Measurements from ENCODE around the gene EIF4A2.

EIF4A2 gene

DNA sequence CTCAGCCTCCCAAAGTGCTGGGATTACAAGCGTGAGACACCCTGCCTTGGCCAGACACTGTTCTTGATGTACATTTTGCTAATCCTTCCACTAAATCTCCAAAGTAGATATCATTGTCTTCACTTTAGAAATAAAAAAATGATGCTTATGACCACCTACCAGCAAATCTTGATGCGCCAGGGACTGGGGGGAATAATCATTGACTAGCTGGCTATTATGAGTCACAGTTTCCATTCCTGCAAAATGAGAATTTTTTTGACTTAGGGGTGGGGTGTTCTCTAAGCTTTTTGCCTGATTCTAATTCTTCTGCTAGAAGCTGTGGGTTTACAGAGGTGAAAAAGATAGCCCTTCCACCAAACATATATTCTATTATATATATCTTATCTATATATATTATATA lies 40.0 kb downstream of the EIF4A2 start:
- no peaks in the 10 kb centered on the region; the same call in 1 of the 2 replicates for H3K36me3 ChIP-seq (ENCODE audit: insufficient read depth, low read length)
- H3K9ac ChIP-seq (ENCODE audit: low read length), result no peak overlapping the region
- H3K9me3 ChIP-seq (ENCODE audit: low read length), result no peaks in the 10 kb centered on the region
- H2AFZ ChIP-seq (ENCODE audit: low read length), result no peak overlapping the region
- H3K4me2 ChIP-seq (ENCODE audit: low read length), result no peak overlapping the region
- no peak overlapping the region for H3K4me3 ChIP-seq (ENCODE audit: low read depth, low read length, poor library complexity, severe bottlenecking)
- H4K20me1 ChIP-seq (ENCODE audit: insufficient read depth, low read length), result no peaks in the 10 kb centered on the region
- H3F3A ChIP-seq (ENCODE audit: insufficient read depth, low read length), result no peaks in the 10 kb centered on the region
- no peaks in the 10 kb centered on the region for H3K79me2 ChIP-seq (ENCODE audit: insufficient read depth, low read length)
- H3K27ac ChIP-seq (ENCODE audit: low read depth, low read length, poor library complexity, severe bottlenecking), result no peak overlapping the region
- H3K27me3 ChIP-seq (ENCODE audit: insufficient read depth, low read length), result peaks cover 13% of the 10 kb centered on the region
- H3K9me2 ChIP-seq (ENCODE audit: low read depth, low read length), result no peaks in the 10 kb centered on the region
- peaks cover 38% of the 10 kb centered on the region for H3K4me1 ChIP-seq (ENCODE audit: insufficient read depth, low read length, severe bottlenecking)
- TF ChIP-seq, protein P1, sequence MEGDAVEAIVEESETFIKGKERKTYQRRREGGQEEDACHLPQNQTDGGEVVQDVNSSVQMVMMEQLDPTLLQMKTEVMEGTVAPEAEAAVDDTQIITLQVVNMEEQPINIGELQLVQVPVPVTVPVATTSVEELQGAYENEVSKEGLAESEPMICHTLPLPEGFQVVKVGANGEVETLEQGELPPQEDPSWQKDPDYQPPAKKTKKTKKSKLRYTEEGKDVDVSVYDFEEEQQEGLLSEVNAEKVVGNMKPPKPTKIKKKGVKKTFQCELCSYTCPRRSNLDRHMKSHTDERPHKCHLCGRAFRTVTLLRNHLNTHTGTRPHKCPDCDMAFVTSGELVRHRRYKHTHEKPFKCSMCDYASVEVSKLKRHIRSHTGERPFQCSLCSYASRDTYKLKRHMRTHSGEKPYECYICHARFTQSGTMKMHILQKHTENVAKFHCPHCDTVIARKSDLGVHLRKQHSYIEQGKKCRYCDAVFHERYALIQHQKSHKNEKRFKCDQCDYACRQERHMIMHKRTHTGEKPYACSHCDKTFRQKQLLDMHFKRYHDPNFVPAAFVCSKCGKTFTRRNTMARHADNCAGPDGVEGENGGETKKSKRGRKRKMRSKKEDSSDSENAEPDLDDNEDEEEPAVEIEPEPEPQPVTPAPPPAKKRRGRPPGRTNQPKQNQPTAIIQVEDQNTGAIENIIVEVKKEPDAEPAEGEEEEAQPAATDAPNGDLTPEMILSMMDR (IDR thresholded peaks at IDR 0.05; ENCODE audit: low read length), result no peak
- no peak for TF ChIP-seq EZH2 (IDR thresholded peaks at IDR 0.05; ENCODE audit: borderline replicate concordance, low read length)

DNA sequence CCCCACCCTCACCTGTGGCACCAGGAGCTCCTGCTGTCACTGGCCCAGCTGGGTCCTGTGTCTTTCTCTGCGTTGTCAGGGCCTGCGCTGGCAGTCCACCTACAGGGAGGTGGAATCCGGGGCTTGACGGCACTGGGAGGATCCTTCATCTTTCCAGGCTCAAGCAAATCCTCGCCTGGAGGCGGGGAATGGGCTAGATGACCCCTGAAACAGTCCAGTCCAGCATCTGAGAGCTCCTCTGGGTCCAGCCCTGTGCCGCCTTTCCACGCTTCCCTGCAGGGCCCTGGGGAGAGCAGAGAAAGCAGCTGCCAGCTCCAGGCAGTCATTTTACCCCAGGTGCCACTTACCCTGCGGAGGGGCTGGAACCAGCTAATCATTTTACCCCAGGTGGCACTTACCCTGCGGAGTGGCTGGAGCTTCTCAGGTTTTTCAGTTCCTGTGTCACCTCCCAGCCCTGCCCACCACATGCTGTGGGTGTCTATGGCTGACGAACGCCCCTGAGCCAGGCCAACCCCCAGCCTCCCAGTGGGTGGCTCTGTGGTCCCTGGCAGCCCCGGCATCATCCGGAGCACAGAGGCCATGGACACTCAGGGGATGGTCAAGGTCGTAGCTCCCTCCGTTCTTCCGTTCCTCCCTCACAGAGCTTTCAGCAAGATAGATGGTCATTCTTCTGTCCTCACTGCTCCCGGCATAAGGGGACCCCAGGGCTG lies 41.2 kb downstream of the EIF4A2 start:
- Histone ChIP-seq H3F3A (ENCODE audit: insufficient read depth, low read length) (no peaks in the 10 kb centered on the region), H3K36me3 (ENCODE audit: insufficient read depth, low read length) (no peaks in the 10 kb centered on the region; the same call in 1 of the 2 replicates), H3K27me3 (ENCODE audit: insufficient read depth, low read length) (peaks cover 13% of the 10 kb centered on the region), H3K27ac (ENCODE audit: low read depth, low read length, poor library complexity, severe bottlenecking) (no peak overlapping the region), H3K79me2 (ENCODE audit: insufficient read depth, low read length) (no peaks in the 10 kb centered on the region), H3K4me3 (ENCODE audit: low read depth, low read length, poor library complexity, severe bottlenecking) (no peak overlapping the region), H3K4me2 (ENCODE audit: low read length) (peak overlapping the region; percentile 92), H3K9ac (ENCODE audit: low read length) (no peak overlapping the region; the same call in 1 of the 2 replicates), H3K9me2 (ENCODE audit: low read depth, low read length) (no peaks in the 10 kb centered on the region), H3K9me3 (ENCODE audit: low read length) (no peaks in the 10 kb centered on the region), H4K20me1 (ENCODE audit: insufficient read depth, low read length) (no peaks in the 10 kb centered on the region), H2AFZ (ENCODE audit: low read length) (no peak overlapping the region), H3K4me1 (ENCODE audit: insufficient read depth, low read length, severe bottlenecking) (peaks cover 38% of the 10 kb centered on the region)
- TF ChIP-seq EZH2 (IDR thresholded peaks at IDR 0.05; ENCODE audit: borderline replicate concordance, low read length), result no peak
- TF ChIP-seq, protein P1 (IDR thresholded peaks at IDR 0.05; ENCODE audit: low read length), result no peak

DNA sequence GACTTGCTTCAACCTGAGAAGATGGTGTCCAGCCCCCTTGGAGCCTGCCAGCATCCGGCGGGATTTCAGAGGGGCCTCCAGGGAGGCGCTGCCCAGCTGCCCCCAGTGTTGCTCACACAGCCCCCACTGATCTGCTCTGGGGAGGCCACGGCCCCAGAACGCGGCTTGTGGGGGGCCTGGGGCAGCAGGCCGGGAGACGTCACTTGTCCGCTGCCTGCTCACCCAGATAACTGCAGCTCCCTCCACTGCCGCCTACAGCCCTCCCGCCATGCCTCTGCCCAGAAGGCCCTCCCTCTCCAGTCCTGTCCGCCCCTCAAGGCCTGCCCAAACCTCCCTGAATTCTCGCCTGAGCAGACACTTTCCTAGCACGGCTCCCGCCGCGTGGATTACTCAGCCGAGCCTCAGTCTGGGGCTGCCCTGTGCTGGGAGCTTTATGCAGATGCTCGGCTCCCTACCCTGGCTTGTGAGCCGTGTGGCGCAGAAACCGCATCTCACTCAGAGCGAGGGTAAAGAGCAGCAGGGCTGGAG lies 42.0 kb downstream of the EIF4A2 start:
- Histone ChIP-seq H4K20me1 (ENCODE audit: insufficient read depth, low read length) (no peaks in the 10 kb centered on the region), H3K9me2 (ENCODE audit: low read depth, low read length) (no peaks in the 10 kb centered on the region), H3K79me2 (ENCODE audit: insufficient read depth, low read length) (no peaks in the 10 kb centered on the region), H3K27ac (ENCODE audit: low read depth, low read length, poor library complexity, severe bottlenecking) (no peak overlapping the region), H2AFZ (ENCODE audit: low read length) (no peak overlapping the region), H3K4me3 (ENCODE audit: low read depth, low read length, poor library complexity, severe bottlenecking) (peak overlapping the region; percentile 70), H3F3A (ENCODE audit: insufficient read depth, low read length) (no peaks in the 10 kb centered on the region), H3K9ac (ENCODE audit: low read length) (peak overlapping the region; percentile 88; the same call in 1 of the 2 replicates), H3K36me3 (ENCODE audit: insufficient read depth, low read length) (no peaks in the 10 kb centered on the region; the same call in 1 of the 2 replicates), H3K4me2 (ENCODE audit: low read length) (peak overlapping the region; percentile 92), H3K27me3 (ENCODE audit: insufficient read depth, low read length) (peaks cover 13% of the 10 kb centered on the region), H3K9me3 (ENCODE audit: low read length) (no peaks in the 10 kb centered on the region), H3K4me1 (ENCODE audit: insufficient read depth, low read length, severe bottlenecking) (peaks cover 38% of the 10 kb centered on the region)
- TF ChIP-seq, protein P1 (IDR thresholded peaks at IDR 0.05; ENCODE audit: low read length), result no peak
- no peak for TF ChIP-seq EZH2 (IDR thresholded peaks at IDR 0.05; ENCODE audit: borderline replicate concordance, low read length)
